GM19043 (cell line): ENCODE results near the gene TOM1.
A peak's percentile ranks its signal among the peaks of the same experiment; 100 is the strongest.

Experiments used
- ATAC-seq: cut with Tn5 transposase; IDR thresholded peaks from one replicate; pipeline ENCODE4 v1.9.1; 2021; ENCODE audit warnings: low read depth; ENCODE audit not compliant: unreplicated experiment

The TOM1 gene

GRCh38 chr22:35299673-35300499 is at the start of gene TOM1:
Gene TOM1 (plus strand): TSS chr22:35299894. CDS start chr22:35299929, 35 bp downstream.
- ATAC-seq, result peak; percentile 97

- ATAC-seq, result no peak
Observed at GRCh38 chr22:35250156-35250555, 49.5 kb upstream of the TOM1 start.

DNA sequence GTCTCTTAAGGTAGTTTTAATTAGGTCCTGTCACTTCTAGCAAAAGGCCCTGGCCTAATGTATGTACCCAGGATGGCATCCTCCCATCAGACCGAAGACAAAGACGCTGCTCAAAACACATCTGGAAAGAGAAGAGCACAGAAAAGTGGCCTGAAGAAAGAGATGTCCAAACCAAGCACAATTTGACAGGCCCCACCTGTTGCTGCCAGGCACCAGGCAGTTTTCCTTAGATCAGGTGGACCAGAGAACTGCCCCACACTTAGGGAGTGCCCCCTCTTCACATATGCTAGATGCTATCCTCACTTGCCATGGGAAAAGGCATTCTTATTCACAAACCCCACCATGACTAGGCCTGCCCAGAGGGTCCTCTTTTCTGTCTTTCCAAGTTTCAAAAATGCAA is 45.7 kb upstream of the TOM1 start:
- ATAC-seq, result no peak

- ATAC-seq, result no peak
Observed at GRCh38 chr22:35257002-35257320, 42.7 kb upstream of the TOM1 start.

DNA sequence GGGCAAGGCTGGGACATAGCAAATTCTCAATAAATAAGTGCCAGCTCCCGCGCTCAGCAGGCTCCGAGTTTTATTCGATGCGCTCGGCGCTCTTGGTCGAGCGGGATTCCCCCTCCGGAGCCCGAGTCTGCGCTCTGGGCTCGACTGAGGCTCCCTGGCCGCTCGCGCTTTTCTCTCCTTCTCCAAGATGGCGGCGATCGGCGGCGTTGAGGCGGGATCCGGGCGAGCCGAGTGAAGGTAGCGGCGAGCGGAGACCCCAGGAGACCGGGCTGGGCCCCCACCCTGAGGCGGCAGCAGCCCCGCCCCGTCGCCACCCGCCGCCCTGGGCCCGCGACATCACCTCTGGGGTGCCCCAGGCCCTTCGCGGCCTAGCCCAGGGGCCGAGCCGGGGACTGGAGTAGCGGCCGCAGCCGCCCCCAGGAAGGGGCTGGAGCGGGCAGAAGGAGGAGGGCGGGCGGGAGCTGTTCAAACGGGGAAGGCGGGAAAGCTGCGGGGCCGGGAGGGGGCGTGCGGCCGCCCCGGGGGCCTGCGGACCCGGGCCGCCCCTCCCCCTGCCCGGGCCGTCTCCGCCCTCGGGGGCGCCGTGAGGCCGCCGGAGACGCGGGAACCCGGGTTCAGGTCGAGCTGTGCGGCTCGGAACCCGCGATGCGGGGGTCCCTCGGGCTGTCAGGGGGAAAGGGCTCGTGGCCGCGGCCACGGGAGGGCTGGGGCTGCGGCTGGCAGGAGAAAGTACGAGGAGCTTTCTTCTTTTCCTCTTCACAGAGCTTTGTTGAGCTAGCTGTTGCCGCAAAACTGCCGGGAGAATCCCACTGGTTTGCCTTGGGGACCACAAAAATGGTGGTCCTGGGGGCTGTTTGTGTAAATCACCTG is 42.1 kb upstream of the TOM1 start, which contains the start of gene HMGXB4:
HMGXB4 (plus strand) TSS at position 173 of the 870 bp plus-strand sequence. CDS start 4,898 bp downstream, outside the sequence.
- ATAC-seq, result peak; percentile 75

DNA sequence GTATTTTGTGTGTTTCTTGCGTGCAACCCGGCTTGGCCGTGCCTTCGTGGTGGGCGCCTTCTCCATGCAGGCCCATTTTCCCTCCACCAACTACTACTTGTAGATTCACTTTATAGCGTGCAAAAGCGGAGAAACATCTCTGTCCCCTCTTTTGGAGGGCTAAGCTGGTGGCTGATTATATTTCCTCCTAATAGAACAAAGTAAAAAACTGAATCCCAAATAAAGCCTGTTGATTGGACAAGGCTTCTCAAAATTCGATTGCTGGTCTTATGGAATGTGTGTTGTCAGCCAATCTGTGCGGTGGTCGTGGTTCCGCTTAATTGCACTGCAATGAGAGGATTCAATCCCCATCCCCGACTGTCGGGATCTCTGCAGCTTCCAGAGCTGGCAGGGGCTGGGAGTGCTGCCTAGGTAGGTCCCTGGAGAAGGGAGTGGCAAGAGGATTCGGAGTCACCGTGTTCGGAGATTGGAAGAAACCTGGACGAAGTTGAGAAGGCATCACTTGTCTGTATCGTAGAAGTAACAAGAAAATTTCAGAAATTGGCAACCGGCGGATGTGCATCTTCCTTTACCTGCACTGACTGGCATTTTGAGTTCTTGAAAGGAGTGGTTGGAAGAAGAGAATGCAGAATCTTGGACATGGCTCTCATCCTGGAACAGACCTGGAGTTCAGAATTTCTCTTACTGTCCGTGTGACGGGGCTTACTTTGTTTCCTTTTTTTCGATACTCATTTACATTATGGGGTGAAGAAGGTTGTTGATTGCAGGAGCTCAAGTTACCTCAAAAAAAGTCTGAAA is 41.3 kb upstream of the TOM1 start:
- no peak for ATAC-seq

GRCh38 chr22:35264986-35265385 is 34.7 kb upstream of the TOM1 start:
- ATAC-seq, result no peak

DNA sequence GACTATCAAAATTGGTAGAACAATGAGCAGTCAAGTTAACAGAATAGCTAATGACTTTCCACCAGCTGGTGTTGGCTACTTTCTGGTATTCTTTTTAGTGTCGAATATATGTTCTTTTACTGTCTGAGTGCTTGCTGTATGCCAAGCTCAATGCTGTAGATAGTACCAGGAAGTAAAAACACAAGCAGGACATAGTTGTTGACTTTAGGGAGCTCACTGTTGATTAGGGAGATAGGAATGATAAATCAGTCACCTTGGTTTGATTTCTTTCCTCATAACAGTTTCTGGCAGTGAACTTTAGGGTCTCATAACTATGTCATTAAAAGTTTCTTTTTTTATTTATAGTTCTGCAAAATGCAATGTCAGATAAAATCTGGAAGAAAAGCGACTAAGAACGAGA is 33.4 kb upstream of the TOM1 start:
- no peak for ATAC-seq

GRCh38 chr22:35269630-35270029 is 30.1 kb upstream of the TOM1 start:
- no peak for ATAC-seq

DNA sequence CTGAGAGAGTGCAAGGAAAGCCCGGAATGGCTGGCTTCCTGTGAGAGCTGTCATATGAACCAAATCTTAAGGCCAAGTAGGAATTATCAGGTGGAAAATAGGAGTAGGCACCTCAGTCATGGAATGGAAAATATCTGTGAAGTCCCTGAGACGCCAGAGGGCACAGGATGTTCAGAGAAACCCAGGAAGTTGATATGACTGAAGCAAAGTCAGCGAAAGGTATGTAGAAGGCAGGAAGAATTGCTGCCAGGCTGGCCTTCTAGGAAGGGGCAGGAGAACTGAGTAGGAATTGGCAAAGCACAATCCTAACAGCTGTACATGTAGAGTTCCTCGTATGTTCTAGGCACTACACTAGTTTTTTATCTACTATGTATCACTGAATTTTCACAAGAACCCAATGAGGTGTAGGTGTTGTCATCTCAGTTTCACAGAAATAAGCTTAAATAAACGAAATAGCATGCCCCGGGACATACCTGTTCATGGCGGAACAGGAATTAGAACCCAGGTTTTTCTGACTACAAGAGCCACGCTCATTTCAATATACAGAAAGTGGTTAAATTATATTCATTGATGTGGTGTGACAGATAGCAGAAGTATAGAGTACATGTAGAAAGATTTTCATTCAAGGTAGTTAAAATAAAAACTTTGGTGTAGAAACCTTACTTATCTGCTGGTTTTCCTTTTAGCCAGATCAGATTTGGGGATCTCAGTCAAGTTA is 25.4 kb upstream of the TOM1 start:
- ATAC-seq, result no peak

DNA sequence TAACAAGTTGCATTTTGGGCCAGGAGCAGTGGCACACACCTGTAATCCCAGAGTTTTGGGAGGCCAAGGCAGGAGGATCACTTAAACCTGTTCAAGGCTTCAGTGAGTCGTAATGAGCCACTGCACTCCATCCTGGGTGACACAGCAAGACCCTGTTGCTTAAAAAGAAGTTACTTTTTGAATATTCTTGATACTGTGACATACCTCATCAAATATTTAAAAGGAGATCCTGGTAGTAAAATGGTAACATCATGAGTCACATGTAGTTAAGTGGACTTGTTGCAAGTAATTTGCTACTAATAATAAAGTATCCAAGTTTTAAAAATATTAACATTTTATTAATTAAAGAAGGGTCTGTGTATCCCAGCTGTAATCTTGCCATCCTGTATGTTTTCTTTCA is 24.1 kb upstream of the TOM1 start:
- no peak for ATAC-seq

- ATAC-seq, result no peak
Observed at GRCh38 chr22:35276019-35276418, 23.7 kb upstream of the TOM1 start.

GRCh38 chr22:35288116-35288515 is 11.6 kb upstream of the TOM1 start:
- no peak for ATAC-seq

DNA sequence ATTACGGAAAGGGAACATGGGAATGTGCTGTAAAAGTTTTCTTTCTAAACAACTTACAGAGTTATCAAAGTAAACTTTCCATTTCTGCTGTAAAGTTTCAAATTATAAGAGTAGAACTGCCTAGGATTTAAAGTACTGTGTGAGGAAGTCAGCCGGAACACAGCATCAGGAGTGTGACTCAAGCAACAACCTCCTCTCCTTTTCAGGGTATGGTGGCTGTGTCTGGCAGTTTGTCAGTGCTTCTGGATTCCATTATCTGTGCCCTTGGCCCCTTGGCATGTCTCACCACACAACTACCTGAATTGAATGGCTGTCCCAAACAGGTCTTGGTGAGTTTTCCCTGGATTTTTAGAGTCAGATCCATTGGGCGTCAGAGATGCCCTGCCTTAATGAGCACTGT is 6.9 kb upstream of the TOM1 start:
- no peak for ATAC-seq

DNA sequence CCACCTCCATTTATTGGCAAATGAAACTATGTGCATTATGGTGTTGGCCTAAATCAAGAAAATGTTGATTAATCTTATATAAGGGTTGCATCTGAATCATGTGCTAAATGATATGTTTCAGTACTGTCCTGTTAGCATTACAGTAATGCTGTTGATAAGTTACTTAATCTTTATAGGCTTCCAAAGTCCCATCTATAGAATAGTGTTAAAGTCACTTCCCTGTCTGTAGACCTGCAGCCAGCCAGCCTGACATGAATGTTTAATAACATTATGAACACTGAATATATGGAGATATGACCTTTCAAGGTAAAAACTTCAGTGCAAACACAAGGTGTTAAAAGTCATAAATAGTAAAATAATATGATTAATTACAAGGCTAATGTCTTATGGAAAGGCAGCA is 3.6 kb upstream of the TOM1 start:
- no peak for ATAC-seq

GRCh38 chr22:35299217-35299672 is 449 bp upstream of the TOM1 start:
- peak; percentile 6 for ATAC-seq

DNA sequence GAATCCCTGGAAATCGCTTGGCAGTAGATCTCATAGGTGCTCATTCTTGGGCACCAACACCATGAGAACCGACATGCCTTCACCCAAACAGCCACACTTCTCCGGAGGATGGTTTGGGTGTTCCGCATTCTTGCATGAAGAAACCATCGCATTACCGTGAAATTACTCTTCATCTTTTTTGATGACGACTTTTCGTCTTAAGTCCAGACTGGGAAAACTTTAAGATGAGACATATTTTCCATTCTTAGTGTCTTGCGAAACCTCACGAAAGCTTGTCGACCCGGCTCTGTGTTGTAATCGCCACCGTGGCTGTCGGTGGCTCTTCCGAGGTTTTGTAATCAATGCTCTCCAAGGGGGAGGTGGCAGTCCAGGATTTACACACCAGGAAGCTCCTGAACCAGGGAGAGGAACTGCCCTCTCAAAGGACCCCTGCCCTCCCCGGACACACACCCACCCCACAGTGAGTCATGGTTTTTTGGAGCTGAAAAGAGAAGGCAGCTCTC is 1.7 kb downstream of the TOM1 start:
- no peak for ATAC-seq

DNA sequence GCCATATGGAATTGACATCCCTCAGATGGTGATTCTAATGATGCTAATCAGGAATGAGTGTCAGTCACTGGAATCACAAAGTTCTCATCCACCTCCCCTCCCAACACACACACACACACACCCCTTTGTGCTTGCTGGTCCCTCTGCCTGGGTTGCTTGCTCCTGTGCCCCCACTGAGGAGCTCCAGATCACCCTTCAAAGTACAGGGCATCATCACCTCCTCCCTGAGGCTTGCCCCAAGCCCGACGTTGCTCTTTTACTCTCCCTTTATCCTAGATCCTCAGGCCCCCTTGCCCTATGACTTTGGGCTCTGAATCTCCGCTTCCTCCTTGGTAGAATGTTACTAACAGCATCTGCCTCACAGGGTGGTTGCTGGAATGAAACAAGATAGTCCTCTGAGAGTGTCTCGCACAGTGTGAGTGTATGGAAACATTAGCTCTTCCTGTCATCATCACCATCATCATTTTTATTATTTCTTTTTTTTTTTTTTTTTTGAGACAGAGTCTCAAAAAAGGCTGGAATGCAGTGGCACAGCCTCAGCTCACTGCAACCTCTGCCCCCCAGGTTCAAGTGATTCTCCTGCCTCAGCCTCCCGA is 3.4 kb downstream of the TOM1 start:
- ATAC-seq, result no peak

- no peak for ATAC-seq
Observed at GRCh38 chr22:35305525-35306070, 5.9 kb downstream of the TOM1 start.
